Measurements from ENCODE around the gene SYDE2. TPM values are rescaled to one million over a fixed set of nuclear protein-coding genes. Genes with fewer than 3 reads are reported as not detected.

Gene SYDE2
- total and polyA plus RNA-seq, 2 experiments from 2014 or later: 20.6 to 47.5 TPM

Other genes starting within 250 kb of the SYDE2 start
- gene MCOLN2, start 203.9 kb downstream of the SYDE2 start, total RNA-seq: not detected in 2 replicates
- 0.11 TPM in 1 of 2 replicates, not detected in the other for gene MCOLN2, start 203.9 kb downstream of the SYDE2 start, polyA plus RNA-seq
- gene MCOLN3, start 152.5 kb downstream of the SYDE2 start, total RNA-seq: 0.28 and 0.36 TPM in 2 replicates
- gene MCOLN3, start 152.5 kb downstream of the SYDE2 start, polyA plus RNA-seq: 1.1 and 1.6 TPM in 2 replicates
- 63.4 and 71.6 TPM in 2 replicates for gene C1orf52, start 58.6 kb upstream of the SYDE2 start, total RNA-seq
- 82.1 and 91.4 TPM in 2 replicates for gene C1orf52, start 58.6 kb upstream of the SYDE2 start, polyA plus RNA-seq
- 11.7 and 12.8 TPM in 2 replicates for gene BCL10, start 75.6 kb upstream of the SYDE2 start, total RNA-seq
- 11.7 and 18.9 TPM in 2 replicates for gene BCL10, start 75.6 kb upstream of the SYDE2 start, polyA plus RNA-seq